Vagina (tissue), 2 donors: ENCODE data around the gene ABCC3.

Experiments used
- POLR2AphosphoS5 ChIP-seq, 2 donors: sonication (generic); formaldehyde crosslinking; IDR thresholded peaks; one replicate each; pipeline ENCODE4 v1.9.0; 2017; ENCODE audit warnings: antibody characterized with exemption in 2 of 2, mild to moderate bottlenecking in 2 of 2, low read depth in 1 of 2; ENCODE audit not compliant: insufficient read depth in 1 of 2
- TF ChIP-seq, protein P1 (sequence below), 3 experiments: fragments of 450-650 bp in 2 of 3; fragments of 200-600 bp in 1 of 3; sonication (generic) in 1 of 3; IDR thresholded peaks; one replicate each; pipeline ENCODE4 v1.5.1; 2017 to 2019; ENCODE audit warnings: antibody characterized with exemption in 3 of 3, mild to moderate bottlenecking in 2 of 3, moderate library complexity in 2 of 3

DNA sequence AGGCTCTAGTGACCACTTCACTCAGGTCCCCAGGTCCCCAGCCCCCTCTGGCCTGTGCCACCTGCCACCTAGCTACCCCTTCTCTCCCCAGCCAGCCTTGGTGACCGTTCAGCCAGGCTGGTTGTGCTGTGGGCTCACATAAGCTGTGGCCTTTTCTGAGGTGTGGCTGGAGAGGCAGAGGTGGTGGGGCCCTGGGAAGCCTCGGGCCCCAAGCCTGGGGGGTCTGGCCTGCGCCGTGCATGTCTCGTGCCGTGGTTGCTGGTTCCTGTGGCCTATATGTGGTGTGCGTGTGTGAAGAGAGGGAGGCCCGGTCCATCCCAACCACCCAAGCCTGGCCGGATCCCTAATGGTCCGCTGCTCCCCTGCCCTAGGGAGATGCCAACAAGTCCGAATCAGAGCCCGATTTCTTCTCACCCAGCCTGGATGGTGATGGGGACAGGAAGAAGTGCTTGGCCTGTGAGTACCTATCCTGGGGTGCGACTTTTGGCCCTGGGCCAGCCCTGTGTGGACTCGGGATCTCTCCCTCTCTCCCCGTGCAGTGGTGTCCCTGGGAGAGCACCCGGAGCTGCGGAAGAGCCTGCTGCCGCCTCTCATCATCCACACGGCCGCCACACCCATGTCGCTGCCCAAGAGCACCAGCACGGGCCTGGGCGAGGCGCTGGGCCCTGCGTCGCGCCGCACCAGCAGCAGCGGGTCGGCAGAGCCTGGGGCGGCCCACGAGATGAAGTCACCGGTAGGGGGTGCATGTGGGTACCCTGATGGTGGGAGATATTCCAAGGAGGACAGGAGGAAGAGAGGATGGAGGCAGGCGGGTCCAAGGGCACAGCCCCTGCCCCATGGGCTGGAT, 38.3 kb upstream of the ABCC3 start:
- TF ChIP-seq, protein P1, sequence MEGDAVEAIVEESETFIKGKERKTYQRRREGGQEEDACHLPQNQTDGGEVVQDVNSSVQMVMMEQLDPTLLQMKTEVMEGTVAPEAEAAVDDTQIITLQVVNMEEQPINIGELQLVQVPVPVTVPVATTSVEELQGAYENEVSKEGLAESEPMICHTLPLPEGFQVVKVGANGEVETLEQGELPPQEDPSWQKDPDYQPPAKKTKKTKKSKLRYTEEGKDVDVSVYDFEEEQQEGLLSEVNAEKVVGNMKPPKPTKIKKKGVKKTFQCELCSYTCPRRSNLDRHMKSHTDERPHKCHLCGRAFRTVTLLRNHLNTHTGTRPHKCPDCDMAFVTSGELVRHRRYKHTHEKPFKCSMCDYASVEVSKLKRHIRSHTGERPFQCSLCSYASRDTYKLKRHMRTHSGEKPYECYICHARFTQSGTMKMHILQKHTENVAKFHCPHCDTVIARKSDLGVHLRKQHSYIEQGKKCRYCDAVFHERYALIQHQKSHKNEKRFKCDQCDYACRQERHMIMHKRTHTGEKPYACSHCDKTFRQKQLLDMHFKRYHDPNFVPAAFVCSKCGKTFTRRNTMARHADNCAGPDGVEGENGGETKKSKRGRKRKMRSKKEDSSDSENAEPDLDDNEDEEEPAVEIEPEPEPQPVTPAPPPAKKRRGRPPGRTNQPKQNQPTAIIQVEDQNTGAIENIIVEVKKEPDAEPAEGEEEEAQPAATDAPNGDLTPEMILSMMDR (IDR thresholded peaks at IDR 0.05), result no peak
- TF ChIP-seq POLR2AphosphoS5 (IDR thresholded peaks at IDR 0.05; ENCODE audit: insufficient read depth in 1 of 2, low read depth in 1 of 2), result no peak
